GM23338 (cell line): ENCODE results near the gene ZNF562.

ENCODE experiments used
- CREB1 ChIP-seq: fragments of 250-450 bp; sonication (Bioruptor Pico); IDR thresholded peaks from 2 replicates; pipeline ENCODE4 v1.5.0; 2020; ENCODE audit warnings: low read depth, mild to moderate bottlenecking, moderate library complexity
- CTCF ChIP-seq, 2 experiments: fragments of 200-600 bp in 1 of 2; sonication (generic) in 1 of 2; conservative IDR thresholded peaks; 2 replicates each; pipeline versions ENCODE4 v1.5.1 to v1.6.1; 2016 to 2017; ENCODE audit warnings: antibody characterized with exemption in 2 of 2, low read depth in 2 of 2, mild to moderate bottlenecking in 2 of 2, moderate library complexity in 1 of 2
- EZH2 ChIP-seq: fragments of 200-600 bp; sonication (generic); IDR thresholded peaks from one replicate; pipeline ENCODE4 v1.8.0; 2017; ENCODE audit warnings: antibody characterized with exemption, mild to moderate bottlenecking, low read depth; ENCODE audit not compliant: unreplicated experiment
- EZH2phosphoT487 ChIP-seq: fragments of 200-600 bp; sonication (generic); IDR thresholded peaks from one replicate; pipeline ENCODE4 v1.8.1; 2018; ENCODE audit warnings: antibody characterized with exemption; ENCODE audit not compliant: unreplicated experiment
- JUNB ChIP-seq: IDR thresholded peaks from one replicate; pipeline ENCODE4 v1.6.1; 2016; ENCODE audit warnings: antibody characterized with exemption; ENCODE audit not compliant: unreplicated experiment
- POLR2AphosphoS5 ChIP-seq: IDR thresholded peaks from 2 replicates; pipeline ENCODE4 v1.6.1; 2016; ENCODE audit warnings: antibody characterized with exemption, low read depth
- REST ChIP-seq: IDR thresholded peaks from one replicate; pipeline ENCODE4 v1.6.1; 2018; ENCODE audit warnings: antibody characterized with exemption; ENCODE audit not compliant: unreplicated experiment
- STAT1 ChIP-seq: IDR thresholded peaks from one replicate; pipeline ENCODE4 v1.6.1; 2016; ENCODE audit warnings: antibody characterized with exemption; ENCODE audit not compliant: unreplicated experiment

GRCh38 chr19:9667898-9668297 lies 7.0 kb downstream of the ZNF562 start:
- TF ChIP-seq CTCF (conservative IDR thresholded peaks at IDR 0.05; ENCODE audit: low read depth in 2 of 2) = no peak
- TF ChIP-seq EZH2phosphoT487 = no peak
- TF ChIP-seq EZH2 = no peak
- TF ChIP-seq CREB1 (CRISPR knock-in tag) = no peak
- TF ChIP-seq REST = no peak
- TF ChIP-seq STAT1 = no peak
- no peak for TF ChIP-seq POLR2AphosphoS5
- no peak for TF ChIP-seq JUNB
